GM21367 (cell line): Measurements from ENCODE around the gene WFS1.

ENCODE experiments used
- ATAC-seq: cut with Tn5 transposase; IDR thresholded peaks from one replicate; pipeline ENCODE4 v1.9.1; 2021; ENCODE audit not compliant: unreplicated experiment

Gene WFS1

GRCh38 chr4:6233929-6234328 lies 35.7 kb upstream of the WFS1 start:
- no peak for ATAC-seq

- no peak for ATAC-seq
These were observed 34.6 kb upstream of the WFS1 start for GRCh38 chr4:6235012-6235411.

- ATAC-seq, result no peak
These were observed 33.6 kb upstream of the WFS1 start for GRCh38 chr4:6235901-6236640.

DNA sequence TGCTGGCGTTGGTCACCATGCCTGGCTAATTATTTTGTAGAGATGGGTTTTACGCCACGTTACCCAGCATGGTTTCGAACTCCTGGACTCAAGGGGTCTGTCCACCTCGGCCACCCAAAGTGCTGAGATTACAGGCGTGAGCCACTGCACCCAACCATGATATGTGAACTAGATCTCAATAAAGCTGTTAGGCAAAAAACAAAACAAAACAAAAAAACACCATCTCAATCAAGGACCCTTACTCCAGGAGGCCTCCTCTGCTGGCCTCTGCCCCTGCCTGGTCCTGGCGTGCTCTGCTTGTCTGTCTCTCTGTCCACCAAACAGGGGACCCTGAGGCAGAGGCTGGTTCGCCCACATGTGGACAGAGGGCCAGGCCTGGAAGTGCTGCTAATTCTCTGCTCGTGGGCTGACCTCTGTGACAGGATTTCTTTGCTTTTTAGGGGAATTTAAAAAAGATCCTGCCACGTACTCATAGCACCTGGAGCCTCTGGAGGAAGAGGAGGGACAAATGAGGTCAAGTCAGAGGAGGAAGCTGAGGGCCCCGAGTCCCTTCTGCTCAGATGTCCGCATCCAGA lies 32.7 kb upstream of the WFS1 start:
- no peak for ATAC-seq

DNA sequence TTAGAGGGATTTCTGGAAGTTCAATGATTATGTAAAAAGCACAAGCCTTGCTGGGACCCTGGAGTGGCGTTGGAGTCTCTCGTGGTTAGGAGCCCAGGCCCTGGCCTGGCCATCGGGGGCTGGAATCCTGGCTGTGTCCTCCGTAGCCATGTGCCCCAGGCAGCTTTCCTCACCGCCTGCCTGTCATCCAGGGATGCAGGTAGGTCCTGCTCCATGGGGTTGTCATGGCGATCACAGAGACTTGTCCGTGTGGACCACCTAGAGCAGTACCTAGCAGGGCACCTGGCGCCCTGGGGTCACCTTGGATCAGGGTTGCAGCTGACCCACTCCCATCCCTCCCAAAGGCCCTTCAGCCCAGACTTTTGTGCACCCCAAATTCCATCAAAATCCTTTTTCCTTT lies 30.2 kb upstream of the WFS1 start:
- no peak for ATAC-seq

DNA sequence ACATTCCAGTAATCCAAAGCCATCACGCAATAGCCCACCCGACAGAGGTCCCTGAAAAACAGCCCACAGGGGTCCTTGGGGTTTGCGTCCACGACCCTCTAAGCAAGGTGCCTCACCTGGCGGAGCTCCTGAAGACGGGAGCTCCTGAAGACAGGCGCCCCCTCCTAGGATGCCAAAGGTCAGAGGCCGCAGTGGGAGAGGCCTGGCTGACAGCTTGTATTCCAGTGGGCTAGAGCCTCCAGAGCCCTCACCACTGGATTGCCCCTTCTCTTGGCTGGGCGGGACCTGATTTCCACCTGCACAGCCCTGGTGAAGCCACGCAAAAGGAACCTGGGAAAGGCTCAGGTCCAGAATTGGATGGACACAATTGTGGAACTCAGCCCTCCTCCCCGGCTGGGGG lies 29.7 kb upstream of the WFS1 start:
- ATAC-seq, result no peak

GRCh38 chr4:6241062-6241845 lies 28.4 kb upstream of the WFS1 start:
- no peak for ATAC-seq

DNA sequence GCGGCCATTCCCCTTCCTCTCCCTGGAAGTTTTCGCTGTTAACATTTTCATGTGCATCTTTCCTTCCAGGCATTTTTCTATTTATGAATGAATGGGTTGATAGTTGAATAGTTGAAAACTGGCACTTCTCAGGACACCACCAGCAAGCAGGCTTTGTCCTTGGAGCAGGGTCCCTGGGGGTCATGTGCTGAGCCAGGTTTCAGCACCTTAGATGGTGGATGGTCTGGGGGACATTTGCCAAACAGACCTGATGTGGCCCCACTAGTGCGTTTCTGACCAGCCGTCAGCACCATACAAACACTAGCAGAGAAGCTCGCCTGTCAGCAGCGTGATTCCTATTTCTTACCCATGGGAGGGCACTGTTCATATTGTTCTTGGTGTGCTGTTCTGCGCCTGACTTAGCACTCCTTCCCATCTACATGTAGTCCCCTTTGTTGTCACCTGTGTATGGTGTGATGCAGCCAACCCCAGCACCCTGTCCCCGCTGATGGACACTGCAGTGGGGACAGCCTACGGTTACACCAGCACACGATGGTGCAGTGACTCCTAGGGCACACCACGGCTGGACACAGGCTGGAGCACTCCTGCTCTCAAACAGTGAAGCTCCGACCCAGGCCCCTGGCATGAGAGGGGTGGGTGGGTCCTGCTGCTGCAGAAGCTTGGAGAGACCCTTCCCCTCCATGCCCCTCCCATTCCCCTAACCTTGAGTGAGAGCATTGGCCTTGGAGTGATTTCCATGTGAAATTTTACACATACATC lies 27.2 kb upstream of the WFS1 start:
- ATAC-seq, result no peak

GRCh38 chr4:6245246-6246169 lies 24.1 kb upstream of the WFS1 start:
- no peak for ATAC-seq

DNA sequence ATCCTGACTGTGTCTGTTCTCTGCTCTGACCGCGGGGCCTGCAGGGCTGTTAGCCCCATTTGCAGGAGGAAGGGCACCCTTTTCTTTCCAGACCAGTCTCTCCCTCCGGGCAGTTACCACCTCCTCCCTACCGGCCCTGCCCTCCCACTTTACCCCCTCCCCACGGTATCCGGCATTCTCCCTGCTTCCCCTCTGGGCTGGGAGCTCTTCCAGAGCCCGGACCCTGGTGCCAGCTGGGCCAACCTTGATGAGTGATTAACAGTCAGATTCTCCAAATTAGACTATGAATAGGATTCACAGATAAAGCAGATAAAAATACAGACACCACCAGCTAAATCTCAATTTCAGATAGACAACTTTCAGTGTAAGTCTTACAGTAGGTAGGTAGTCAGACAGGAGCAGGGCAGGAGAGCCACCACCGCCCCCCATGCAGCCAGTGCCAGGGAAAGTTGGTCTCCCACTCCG lies 23.4 kb upstream of the WFS1 start:
- no peak for ATAC-seq

DNA sequence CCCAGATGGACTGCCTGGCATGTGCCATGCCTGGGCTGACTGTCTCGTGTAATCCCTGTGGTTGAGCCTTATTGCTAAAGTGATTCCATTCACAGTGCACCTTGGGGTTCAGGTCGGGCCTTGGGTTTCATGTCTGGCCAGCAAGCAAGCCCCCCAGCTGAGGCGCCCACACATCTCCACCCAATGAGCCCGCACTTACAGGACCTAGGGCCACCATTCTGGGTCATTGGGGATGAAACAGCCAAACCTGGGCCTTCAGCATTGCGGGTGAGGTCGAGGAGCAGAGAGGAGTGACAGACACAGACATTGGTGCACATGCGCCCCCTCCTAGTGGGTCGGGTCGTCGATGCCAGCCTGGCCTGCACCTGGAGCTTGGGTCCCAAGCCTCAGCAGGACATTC lies 21.3 kb upstream of the WFS1 start:
- ATAC-seq, result no peak

- no peak for ATAC-seq
These were observed 19.2 kb upstream of the WFS1 start for GRCh38 chr4:6250235-6250983.

GRCh38 chr4:6250984-6251295 lies 18.7 kb upstream of the WFS1 start:
- no peak for ATAC-seq

DNA sequence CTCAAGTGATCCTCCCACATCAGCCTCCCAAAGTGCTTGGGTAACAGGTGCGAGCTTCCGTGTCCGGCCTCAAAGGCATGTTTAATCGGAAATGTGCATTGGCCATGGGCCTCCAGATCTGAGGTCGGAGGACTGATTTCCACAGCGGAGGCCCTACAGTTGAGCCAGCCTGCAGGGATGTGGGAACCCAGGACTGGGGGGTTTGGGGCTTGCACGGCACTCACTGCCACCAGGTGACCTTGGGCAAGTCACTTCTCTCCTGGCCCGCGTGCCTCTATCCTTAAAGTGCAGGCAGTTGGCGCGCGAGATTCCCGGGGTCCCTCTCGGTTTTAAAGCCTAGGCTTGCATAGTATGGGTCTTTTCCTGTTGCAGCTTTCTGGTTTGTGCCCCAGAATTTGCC lies 18.3 kb upstream of the WFS1 start:
- ATAC-seq, result no peak

DNA sequence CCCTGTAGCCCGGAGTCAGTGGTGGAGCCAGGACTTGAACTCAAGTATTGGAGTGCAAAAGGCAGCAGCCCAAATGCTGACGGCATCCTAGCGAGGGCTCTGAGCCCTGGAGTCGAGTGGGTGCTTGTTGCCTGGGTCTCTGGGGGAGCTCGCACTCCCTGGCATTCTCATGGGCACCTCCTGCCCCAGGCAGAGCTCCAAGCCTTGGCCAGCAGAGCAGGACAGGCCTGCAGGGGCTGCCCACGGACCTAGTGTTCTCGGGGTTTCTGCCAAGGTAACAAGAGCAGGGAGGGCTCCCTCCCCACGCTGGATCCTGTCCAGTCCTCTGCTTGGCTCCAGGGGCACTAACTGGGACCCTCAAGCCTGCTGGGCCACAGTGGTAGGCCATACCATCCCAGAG lies 17.6 kb upstream of the WFS1 start:
- ATAC-seq, result no peak

- no peak for ATAC-seq
These were observed 16.5 kb upstream of the WFS1 start for GRCh38 chr4:6253111-6253510.

- no peak for ATAC-seq
These were observed 15.7 kb upstream of the WFS1 start for GRCh38 chr4:6253961-6254360.

- no peak for ATAC-seq
These were observed 13.5 kb upstream of the WFS1 start for GRCh38 chr4:6256141-6256540.

DNA sequence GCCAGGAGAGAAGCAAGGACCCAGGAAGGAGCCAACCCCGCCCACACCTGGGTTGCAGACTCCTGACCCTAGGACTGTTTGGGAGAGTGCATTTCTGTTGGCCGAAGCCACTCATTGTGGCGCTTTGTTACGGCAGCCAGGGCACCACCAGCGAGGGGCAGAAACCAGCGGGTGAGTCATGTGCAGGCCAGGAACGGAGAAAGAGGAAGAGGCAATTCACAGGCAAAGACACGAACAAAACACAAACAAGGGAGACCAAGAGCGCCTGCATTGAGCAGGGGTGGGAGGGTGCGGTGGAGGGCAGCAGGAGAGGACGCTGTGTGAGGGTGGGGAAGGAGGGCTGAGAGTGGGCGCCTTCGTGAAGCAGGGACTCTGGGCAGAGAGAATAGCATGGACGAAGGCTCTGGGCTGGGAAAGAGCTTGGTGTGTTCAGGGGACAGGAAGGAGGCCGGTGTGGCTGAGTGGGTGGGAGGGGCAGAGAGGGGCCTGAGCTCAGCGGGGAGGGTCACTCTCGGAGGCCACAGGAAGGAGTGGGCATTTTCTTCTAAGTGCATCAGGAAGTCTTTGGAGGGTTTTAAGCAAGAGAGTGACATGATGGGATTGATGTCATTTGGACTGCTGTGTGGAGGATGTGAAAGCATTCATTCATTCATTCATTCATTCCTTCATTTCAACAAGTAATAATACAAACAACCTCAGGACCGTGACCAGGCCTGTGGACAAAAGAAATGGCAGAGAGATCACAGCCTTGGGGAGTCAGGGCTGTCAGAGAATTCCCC lies 12.2 kb upstream of the WFS1 start:
- ATAC-seq, result no peak
